ENCODE results near the gene ELP5.

DNA sequence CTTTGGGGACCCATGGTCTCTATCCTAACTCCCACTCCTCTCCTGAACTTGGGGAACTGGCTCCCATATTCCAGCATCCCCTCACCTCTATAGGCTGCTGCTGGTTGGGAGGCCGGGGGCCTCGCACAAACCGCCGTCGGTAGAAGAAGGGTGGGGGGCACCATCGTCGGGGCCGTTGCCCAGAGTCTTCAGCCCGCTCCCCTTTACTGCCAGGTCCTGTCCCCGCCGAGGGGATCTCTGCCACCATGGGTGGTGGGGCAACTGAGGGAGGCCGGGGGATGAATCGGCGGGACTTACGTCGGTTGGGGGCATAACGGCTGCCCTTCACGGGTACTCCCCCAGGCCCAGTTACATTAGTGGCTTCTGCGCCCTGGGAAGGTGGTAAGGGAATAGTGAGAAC is 38.2 kb downstream of the ELP5 start:
- TF ChIP-seq, protein P1, sequence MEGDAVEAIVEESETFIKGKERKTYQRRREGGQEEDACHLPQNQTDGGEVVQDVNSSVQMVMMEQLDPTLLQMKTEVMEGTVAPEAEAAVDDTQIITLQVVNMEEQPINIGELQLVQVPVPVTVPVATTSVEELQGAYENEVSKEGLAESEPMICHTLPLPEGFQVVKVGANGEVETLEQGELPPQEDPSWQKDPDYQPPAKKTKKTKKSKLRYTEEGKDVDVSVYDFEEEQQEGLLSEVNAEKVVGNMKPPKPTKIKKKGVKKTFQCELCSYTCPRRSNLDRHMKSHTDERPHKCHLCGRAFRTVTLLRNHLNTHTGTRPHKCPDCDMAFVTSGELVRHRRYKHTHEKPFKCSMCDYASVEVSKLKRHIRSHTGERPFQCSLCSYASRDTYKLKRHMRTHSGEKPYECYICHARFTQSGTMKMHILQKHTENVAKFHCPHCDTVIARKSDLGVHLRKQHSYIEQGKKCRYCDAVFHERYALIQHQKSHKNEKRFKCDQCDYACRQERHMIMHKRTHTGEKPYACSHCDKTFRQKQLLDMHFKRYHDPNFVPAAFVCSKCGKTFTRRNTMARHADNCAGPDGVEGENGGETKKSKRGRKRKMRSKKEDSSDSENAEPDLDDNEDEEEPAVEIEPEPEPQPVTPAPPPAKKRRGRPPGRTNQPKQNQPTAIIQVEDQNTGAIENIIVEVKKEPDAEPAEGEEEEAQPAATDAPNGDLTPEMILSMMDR (tag by site-specific recombination; IDR thresholded peaks at IDR 0.05): no peak
- TF ChIP-seq ZSCAN30 (tag by site-specific recombination; IDR thresholded peaks at IDR 0.05) (no peak), ZNF184 (tag by site-specific recombination; IDR thresholded peaks at IDR 0.05) (no peak), RBAK (tag by site-specific recombination; IDR thresholded peaks at IDR 0.05) (no peak), ZNF558 (tag by site-specific recombination; IDR thresholded peaks at IDR 0.05) (no peak), ZNF555 (tag by site-specific recombination; conservative IDR thresholded peaks at IDR 0.05) (no peak), ZNF768 (tag by site-specific recombination; IDR thresholded peaks at IDR 0.05) (no peak), SETDB1 (IDR thresholded peaks at IDR 0.05; ENCODE audit: insufficient read length, low read length) (no peak), ZNF626 (tag by site-specific recombination; IDR thresholded peaks at IDR 0.05) (no peak)
- TF ChIP-seq, protein P2, sequence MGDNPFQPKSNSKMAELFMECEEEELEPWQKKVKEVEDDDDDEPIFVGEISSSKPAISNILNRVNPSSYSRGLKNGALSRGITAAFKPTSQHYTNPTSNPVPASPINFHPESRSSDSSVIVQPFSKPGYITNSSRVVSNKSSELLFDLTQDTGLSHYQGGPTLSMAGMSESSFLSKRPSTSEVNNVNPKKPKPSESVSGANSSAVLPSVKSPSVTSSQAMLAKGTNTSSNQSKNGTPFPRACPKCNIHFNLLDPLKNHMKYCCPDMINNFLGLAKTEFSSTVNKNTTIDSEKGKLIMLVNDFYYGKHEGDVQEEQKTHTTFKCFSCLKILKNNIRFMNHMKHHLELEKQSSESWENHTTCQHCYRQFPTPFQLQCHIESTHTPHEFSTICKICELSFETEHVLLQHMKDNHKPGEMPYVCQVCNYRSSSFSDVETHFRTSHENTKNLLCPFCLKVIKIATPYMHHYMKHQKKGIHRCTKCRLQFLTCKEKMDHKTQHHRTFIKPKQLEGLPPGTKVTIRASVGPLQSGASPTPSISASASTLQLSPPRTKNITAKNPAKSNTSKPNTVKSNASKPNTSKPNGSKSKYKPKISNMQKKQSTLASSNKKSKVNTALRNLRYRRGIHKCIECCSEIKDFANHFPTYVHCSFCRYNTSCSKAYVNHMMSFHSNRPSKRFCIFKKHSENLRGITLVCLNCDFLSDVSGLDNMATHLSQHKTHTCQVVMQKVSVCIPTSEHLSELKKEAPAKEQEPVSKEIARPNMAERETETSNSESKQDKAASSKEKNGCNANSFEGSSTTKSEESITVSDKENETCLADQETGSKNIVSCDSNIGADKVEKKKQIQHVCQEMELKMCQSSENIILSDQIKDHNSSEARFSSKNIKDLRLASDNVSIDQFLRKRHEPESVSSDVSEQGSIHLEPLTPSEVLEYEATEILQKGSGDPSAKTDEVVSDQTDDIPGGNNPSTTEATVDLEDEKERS (tag by site-specific recombination; IDR thresholded peaks at IDR 0.05): no peak
